Epidermal melanocyte (primary cell): Measurements from ENCODE around the gene PCDHA7.
"Not testable (repeated sequence)": the region's sequence is repeated elsewhere in the genome, so short reads cannot be mapped to it uniquely, and the experiment has no call there.

Source experiments
- DNase-seq: peaks from one replicate; pipeline ENCODE4 v3.0.0; 2011; ENCODE audit warnings: low spot score; ENCODE audit not compliant: insufficient read length

PCDHA7 gene

GRCh38 chr5:140833993-140834392 is at the start of gene PCDHA7:
PCDHA7 (plus strand) TSS chr5:140834269; CDS start chr5:140834384, 115 bp downstream.
- no peak for DNase-seq

GRCh38 chr5:140785905-140786686 is 48.0 kb upstream of the PCDHA7 start, which contains the start of gene PCDHA1:
PCDHA1 (plus strand) TSS chr5:140786140.
- DNase-seq, result no peak

- not testable (repeated sequence) for DNase-seq
Observed at GRCh38 chr5:140787422-140787821, 46.6 kb upstream of the PCDHA7 start.

GRCh38 chr5:140787849-140788504 is 46.1 kb upstream of the PCDHA7 start:
- not testable (repeated sequence) for DNase-seq

GRCh38 chr5:140791089-140791488 is 43.0 kb upstream of the PCDHA7 start:
- DNase-seq, result no peak

GRCh38 chr5:140794595-140795258 is 39.3 kb upstream of the PCDHA7 start, which contains the start of gene PCDHA2:
PCDHA2 (plus strand) TSS chr5:140794852.
- no peak for DNase-seq

- no peak for DNase-seq
Observed at GRCh38 chr5:140795259-140795641, 38.8 kb upstream of the PCDHA7 start.

- DNase-seq, result not testable (repeated sequence)
Observed at GRCh38 chr5:140796072-140796717, 37.9 kb upstream of the PCDHA7 start.

GRCh38 chr5:140796718-140797095 is 37.4 kb upstream of the PCDHA7 start:
- DNase-seq, result no peak

GRCh38 chr5:140800816-140801493 is 33.1 kb upstream of the PCDHA7 start, which contains the start of gene PCDHA3:
PCDHA3 (plus strand) TSS chr5:140801057.
- DNase-seq, result no peak

GRCh38 chr5:140801494-140801841 is 32.6 kb upstream of the PCDHA7 start:
- no peak for DNase-seq

- not testable (repeated sequence) for DNase-seq
Observed at GRCh38 chr5:140802381-140802780, 31.7 kb upstream of the PCDHA7 start.

GRCh38 chr5:140802781-140803271 is 31.2 kb upstream of the PCDHA7 start:
- no peak for DNase-seq

GRCh38 chr5:140806834-140807775 is 27.0 kb upstream of the PCDHA7 start, which contains the start of gene PCDHA4:
PCDHA4 (plus strand) TSS chr5:140807068.
- DNase-seq, result no peak

GRCh38 chr5:140808241-140808888 is 25.7 kb upstream of the PCDHA7 start:
- not testable (repeated sequence) for DNase-seq

- no peak for DNase-seq
Observed at GRCh38 chr5:140808889-140809291, 25.2 kb upstream of the PCDHA7 start.

- no peak for DNase-seq
Observed at GRCh38 chr5:140821375-140822280, 12.4 kb upstream of the PCDHA7 start, which contains the start of gene PCDHA5. PCDHA5 (plus strand) TSS chr5:140821613.

- DNase-seq, result no peak
Observed at GRCh38 chr5:140822281-140822629, 11.8 kb upstream of the PCDHA7 start.
